NCI-H2196 (cell line): ENCODE data around the gene CCDC124.
"Not testable (repeated sequence)": the region's sequence is repeated elsewhere in the genome, so short reads cannot be mapped to it uniquely, and the experiment has no call there.

Source experiments
- DNase-seq: peaks from one replicate; lab custom pipeline; 2025; ENCODE audit not compliant: unreplicated experiment; lab: John Stamatoyannopoulos, UW

CCDC124 gene

GRCh38 chr19:17981611-17982010 lies 48.8 kb downstream of the CCDC124 start:
- DNase-seq, result no peak

DNA sequence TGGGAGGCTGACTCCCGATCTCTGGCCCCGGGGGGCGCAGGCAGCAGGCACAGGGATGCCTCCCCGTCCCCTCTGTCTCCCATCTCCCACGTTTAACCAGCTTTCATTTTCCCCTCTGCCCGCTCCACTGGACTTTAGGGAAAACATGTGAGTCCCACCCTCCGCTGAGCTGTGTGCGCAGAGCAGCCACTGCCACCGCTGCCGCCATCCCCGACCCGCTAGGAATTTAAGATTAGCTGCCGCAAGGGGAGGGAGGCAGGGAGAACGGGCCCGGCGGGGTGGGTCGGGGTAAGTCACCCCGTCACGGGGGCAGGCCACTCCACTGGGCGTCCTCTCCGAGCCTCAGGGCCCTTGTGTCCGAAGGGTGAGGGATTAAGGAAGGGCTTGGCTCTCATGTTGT lies 49.6 kb downstream of the CCDC124 start:
- DNase-seq, result no peak

- no peak for DNase-seq
Observed at GRCh38 chr19:17985037-17985818, 52.4 kb downstream of the CCDC124 start.

- not testable (repeated sequence) for DNase-seq
Observed at GRCh38 chr19:17986569-17986968, 53.8 kb downstream of the CCDC124 start.

GRCh38 chr19:17988161-17988560 lies 55.3 kb downstream of the CCDC124 start:
- no peak for DNase-seq

- DNase-seq, result no peak
Observed at GRCh38 chr19:17989425-17990094, 56.7 kb downstream of the CCDC124 start.

DNA sequence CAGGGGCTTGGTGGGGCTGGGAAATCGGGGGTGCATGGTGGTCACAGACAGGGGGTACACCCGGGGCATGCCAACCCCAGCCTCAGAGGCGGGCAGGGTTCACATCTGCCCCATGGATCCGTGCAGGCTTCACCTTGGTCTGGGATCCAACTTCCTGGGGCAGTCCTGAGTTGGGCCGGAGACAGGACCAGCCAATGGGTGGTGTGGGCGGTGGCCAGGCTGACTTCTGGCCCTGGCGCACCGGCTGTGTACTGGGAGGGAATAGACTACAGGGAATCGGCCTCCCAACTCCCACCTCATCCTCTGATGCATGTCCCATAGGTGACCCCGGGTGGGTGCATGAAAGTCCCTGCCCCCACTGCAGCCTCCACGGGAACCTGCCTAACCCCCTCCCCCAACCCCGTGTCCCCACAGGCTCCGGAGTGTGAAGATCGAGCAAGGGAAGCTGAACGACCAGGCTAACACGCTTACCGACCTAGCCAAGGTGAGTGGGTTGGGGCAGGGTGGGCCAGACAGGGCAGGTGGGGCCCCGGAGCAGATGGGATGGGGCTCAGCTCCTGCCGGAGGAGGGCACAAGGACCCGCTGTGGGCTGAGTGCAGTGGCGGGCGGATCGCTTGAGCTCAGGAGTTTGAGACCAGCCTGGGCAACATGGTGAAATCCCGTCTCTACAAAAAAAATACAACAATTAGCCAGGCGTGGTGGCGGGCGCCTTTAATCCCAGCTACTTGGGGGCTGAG lies 60.4 kb downstream of the CCDC124 start:
- no peak for DNase-seq
